ENCODE results near the gene MRAS. TPM values are rescaled to one million over a fixed set of nuclear protein-coding genes. Genes with fewer than 3 reads are reported as not detected.
"Not testable (repeated sequence)": the region's sequence is repeated elsewhere in the genome, so short reads cannot be mapped to it uniquely, and the experiment has no call there.

MRAS gene
- total RNA-seq, 2 experiments from 2014 or later: 0.07 TPM; not detected in 1

DNA sequence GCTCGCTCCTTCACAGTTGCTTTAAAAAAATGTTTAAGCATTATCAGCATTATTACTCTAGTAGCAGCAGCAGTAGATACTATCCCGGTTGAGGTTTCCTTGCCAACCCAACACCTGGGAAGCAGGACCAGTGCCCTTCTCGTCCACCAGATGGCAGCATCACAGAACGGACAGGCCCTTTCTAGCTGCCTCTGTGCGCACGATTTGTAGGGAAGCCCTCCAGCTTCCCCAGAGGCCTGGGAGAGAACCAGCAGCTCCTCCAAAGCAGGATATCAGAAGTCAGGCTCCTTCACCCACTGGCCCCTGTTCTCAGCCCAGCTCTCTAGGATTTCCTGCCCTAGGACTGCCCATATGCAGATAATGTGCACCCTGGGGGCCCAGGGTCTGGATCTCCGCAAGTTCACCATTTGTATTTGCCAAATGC lies 69.2 kb downstream of the MRAS start:
- no peaks in the 10 kb centered on the region for H3K36me3 Mint-ChIP-seq (ENCODE audit: low read depth)
- CTCF ChIA-PET: interaction anchor here (0.6 to 5.0 kb wide), 33 partner anchors 9 to 542 kb away, joined by 3 to 39 read pairs (median 4); partner anchors contain the start of genes CEP70 and ESYT3
- ATAC-seq (peak; percentile 87), DNase-seq (peak; percentile 77)
- H3K4me3 Mint-ChIP-seq: no peak overlapping the region
- H3K27ac Mint-ChIP-seq: no peak overlapping the region
- H3K9me3 Mint-ChIP-seq: no peaks in the 10 kb centered on the region
- POLR2A ChIA-PET: no interaction called here
- TF ChIP-seq, protein P1, sequence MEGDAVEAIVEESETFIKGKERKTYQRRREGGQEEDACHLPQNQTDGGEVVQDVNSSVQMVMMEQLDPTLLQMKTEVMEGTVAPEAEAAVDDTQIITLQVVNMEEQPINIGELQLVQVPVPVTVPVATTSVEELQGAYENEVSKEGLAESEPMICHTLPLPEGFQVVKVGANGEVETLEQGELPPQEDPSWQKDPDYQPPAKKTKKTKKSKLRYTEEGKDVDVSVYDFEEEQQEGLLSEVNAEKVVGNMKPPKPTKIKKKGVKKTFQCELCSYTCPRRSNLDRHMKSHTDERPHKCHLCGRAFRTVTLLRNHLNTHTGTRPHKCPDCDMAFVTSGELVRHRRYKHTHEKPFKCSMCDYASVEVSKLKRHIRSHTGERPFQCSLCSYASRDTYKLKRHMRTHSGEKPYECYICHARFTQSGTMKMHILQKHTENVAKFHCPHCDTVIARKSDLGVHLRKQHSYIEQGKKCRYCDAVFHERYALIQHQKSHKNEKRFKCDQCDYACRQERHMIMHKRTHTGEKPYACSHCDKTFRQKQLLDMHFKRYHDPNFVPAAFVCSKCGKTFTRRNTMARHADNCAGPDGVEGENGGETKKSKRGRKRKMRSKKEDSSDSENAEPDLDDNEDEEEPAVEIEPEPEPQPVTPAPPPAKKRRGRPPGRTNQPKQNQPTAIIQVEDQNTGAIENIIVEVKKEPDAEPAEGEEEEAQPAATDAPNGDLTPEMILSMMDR (IDR thresholded peaks at IDR 0.05): peak; percentile 80
- H3K27me3 Mint-ChIP-seq: peaks cover 5% of the 10 kb centered on the region
- intact Hi-C loops (cut with micrococcal nuclease): loop anchor here (5.0 kb wide), 1 partner anchor 505 kb away; no protein-coding TSS in a partner anchor
- H3K4me1 Mint-ChIP-seq (ENCODE audit: low read depth): peaks cover 4% of the 10 kb centered on the region

DNA sequence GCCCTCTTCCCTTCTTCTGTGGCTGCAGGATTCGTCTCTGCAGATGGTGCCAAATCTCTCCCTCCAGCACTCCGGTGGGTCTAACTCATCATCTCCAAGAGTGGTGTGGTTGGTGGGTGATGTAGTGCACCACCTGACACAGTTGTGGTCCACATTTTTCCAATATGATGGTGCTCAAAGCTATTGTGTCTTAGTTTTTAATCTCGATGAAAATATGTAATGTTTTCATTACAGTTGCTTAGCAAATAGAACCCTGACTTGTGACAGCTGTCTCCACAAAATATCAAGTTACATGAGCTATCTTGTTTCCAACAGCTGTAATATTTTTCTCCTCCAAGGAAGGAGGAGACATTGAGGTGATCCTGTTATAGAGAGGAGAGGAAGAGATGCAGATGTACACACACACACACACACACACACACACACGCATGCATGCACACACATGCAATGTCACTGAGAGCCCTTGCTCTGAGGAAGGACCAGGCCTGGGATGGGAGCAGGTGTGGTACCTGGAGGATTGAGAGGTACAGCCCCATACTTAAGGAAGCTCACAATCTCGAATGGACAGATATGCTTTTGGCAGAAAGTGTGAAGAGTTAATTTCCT lies 70.3 kb downstream of the MRAS start:
- intact Hi-C loops (cut with micrococcal nuclease): loop anchor here (5.0 kb wide), 1 partner anchor 504 kb away; no protein-coding TSS in a partner anchor
- Mint-ChIP-seq H3K27me3 (peaks cover 5% of the 10 kb centered on the region), H3K9me3 (no peaks in the 10 kb centered on the region), H3K36me3 (ENCODE audit: low read depth) (no peaks in the 10 kb centered on the region), H3K4me1 (ENCODE audit: low read depth) (no peaks in the 10 kb centered on the region), H3K4me3 (no peak overlapping the region), H3K27ac (no peak overlapping the region)
- DNase-seq (no peak), ATAC-seq (no peak)
- POLR2A ChIA-PET: interaction anchor here (0.7 kb wide), 1 partner anchor 16 kb away, joined by 3 read pairs; the partner anchor contains the start of gene ESYT3
- CTCF ChIA-PET: interaction anchor here (1.4 to 5.0 kb wide), 6 partner anchors 10 to 505 kb away, joined by 5 to 39 read pairs (median 18); partner anchors contain the start of genes CEP70 and ESYT3
- TF ChIP-seq, protein P1 (IDR thresholded peaks at IDR 0.05): no peak

DNA sequence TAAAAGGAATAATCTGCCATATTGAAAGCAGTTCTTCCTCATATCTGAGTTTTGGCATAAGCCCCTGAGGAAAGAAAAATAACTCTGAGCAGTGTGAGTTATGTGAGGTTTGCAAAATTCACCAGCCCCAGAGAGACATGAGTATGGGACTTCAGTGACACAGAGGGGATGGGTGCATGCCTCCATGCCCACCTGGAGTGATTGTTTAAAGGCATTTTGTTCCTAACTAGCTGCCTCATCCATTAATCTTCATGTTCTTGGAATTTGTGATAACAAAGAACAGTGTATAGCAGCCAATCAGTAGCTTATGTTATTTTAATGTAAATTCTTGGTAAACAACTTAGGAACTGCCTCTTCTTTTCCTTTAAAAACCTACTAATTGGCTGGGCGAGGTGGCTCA lies 74.9 kb downstream of the MRAS start:
- H3K4me3 Mint-ChIP-seq: no peak overlapping the region
- TF ChIP-seq, protein P1 (IDR thresholded peaks at IDR 0.05): no peak

DNA sequence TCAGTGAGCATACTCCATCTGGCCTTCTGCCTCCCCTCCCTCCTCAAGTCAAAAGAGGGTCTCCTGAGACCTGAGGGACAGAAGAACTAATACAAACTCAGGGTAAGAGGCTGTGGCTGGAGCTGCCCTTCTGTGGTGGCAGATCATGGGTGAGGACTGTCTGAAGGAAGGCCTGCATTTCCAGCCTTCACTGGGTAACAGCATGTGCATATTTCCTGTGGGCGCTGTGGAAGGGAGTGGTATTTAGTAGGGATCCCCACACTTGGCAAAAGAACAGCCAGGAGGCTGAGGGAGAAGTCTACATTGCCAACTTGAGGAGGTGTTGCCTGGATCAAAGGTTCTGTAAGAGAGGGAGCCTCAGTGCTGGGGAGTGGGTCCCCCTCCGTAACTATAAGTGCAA lies 75.9 kb downstream of the MRAS start:
- H3K9me3 Mint-ChIP-seq: no peaks in the 10 kb centered on the region
- intact Hi-C loops (cut with micrococcal nuclease): no loop called here
- ATAC-seq (no peak), DNase-seq (no peak)
- H3K4me3 Mint-ChIP-seq: no peak overlapping the region
- H3K4me1 Mint-ChIP-seq (ENCODE audit: low read depth): no peaks in the 10 kb centered on the region
- no peaks in the 10 kb centered on the region for H3K27me3 Mint-ChIP-seq
- no peak overlapping the region for H3K27ac Mint-ChIP-seq
- POLR2A ChIA-PET: no interaction called here
- no peaks in the 10 kb centered on the region for H3K36me3 Mint-ChIP-seq (ENCODE audit: low read depth)
- CTCF ChIA-PET: interaction anchor here (1.2 kb wide), 1 partner anchor 499 kb away, joined by 3 read pairs; no protein-coding TSS in a partner anchor
- TF ChIP-seq, protein P1 (IDR thresholded peaks at IDR 0.05): no peak

More for the DNA sequence above, 74.9 kb downstream of the MRAS start:
- H3K4me1 Mint-ChIP-seq (ENCODE audit: low read depth): no peaks in the 10 kb centered on the region
- intact Hi-C loops (cut with micrococcal nuclease): no loop called here
- no peaks in the 10 kb centered on the region for H3K9me3 Mint-ChIP-seq
- H3K27me3 Mint-ChIP-seq: no peaks in the 10 kb centered on the region
- CTCF ChIA-PET: interaction anchor here (1.2 kb wide), 1 partner anchor 500 kb away, joined by 3 read pairs; no protein-coding TSS in a partner anchor
- no peak overlapping the region for H3K27ac Mint-ChIP-seq
- H3K36me3 Mint-ChIP-seq (ENCODE audit: low read depth): no peaks in the 10 kb centered on the region
- POLR2A ChIA-PET: no interaction called here
- ATAC-seq (no peak), DNase-seq (no peak)

DNA sequence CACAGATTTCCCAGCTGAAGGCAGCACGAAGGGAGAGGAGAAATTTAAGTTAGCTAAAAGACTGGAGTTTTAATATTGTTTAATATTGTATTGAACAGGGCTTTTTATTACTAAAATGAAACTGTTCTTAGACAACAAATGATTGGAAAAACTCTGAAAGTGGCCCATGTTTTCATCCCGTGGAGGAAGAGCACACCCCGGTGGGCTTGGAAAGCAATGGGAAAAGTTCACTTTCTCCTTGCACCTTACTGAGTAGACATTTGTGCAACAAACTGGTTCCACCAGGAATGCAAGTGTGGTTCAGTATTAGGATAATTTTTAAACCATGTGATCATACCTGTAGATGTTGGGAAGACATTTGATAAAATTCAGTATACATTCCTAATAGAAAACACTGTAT lies 77.8 kb downstream of the MRAS start:
- Mint-ChIP-seq H3K27ac (no peak overlapping the region), H3K4me1 (ENCODE audit: low read depth) (no peaks in the 10 kb centered on the region), H3K36me3 (ENCODE audit: low read depth) (no peaks in the 10 kb centered on the region), H3K4me3 (no peak overlapping the region), H3K27me3 (no peaks in the 10 kb centered on the region), H3K9me3 (no peaks in the 10 kb centered on the region)
- intact Hi-C loops (cut with micrococcal nuclease): no loop called here
- ChIA-PET CTCF (interaction anchor here (3.8 kb wide), 1 partner anchor 9 kb away, joined by 14 read pairs; no protein-coding TSS in a partner anchor), POLR2A (no interaction called here)
- TF ChIP-seq, protein P1 (IDR thresholded peaks at IDR 0.05): no peak
- DNase-seq: no peak
- ATAC-seq: no peak

DNA sequence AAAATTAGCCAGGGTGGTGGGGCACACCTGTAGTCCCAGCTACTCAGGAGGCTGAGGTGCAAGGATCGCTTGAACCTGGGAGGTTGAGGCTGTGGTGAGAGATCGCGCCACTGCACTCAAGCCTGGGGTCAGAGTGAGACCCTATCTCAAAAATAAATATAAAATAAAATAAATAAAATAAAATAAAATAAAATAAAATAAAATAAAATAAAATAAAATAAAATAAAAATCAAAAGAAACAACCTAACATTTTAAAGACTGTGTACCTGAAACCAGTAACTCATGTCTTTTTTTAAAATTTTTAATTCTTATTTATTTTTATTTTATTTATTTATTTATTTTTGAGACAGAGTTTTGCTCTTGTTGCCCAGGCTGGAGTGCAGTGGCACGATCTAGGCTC lies 78.4 kb downstream of the MRAS start:
- POLR2A ChIA-PET; ATAC-seq; H3K4me1 Mint-ChIP-seq (ENCODE audit: low read depth); H3K27ac Mint-ChIP-seq; H3K27me3 Mint-ChIP-seq; H3K36me3 Mint-ChIP-seq (ENCODE audit: low read depth); H3K9me3 Mint-ChIP-seq; DNase-seq; intact Hi-C loops (cut with micrococcal nuclease); H3K4me3 Mint-ChIP-seq: not testable (repeated sequence)
- CTCF ChIA-PET: interaction anchor here (3.8 kb wide), 1 partner anchor 9 kb away, joined by 14 read pairs; no protein-coding TSS in a partner anchor
